ENCODE results near the gene ASB5.

ASB5 gene

GRCh38 chr4:176266026-176266425 is 3.0 kb downstream of the ASB5 start:
- no peak for DNase-seq (ENCODE audit: low spot score)
- TF ChIP-seq CTCF (IDR thresholded peaks at IDR 0.05; ENCODE audit: extremely low read depth, missing control alignments): no peak

- no peak for TF ChIP-seq CTCF (IDR thresholded peaks at IDR 0.05; ENCODE audit: extremely low read depth, missing control alignments)
- no peak for DNase-seq (ENCODE audit: low spot score)
These were observed 6.8 kb downstream of the ASB5 start for GRCh38 chr4:176262243-176262642.

DNA sequence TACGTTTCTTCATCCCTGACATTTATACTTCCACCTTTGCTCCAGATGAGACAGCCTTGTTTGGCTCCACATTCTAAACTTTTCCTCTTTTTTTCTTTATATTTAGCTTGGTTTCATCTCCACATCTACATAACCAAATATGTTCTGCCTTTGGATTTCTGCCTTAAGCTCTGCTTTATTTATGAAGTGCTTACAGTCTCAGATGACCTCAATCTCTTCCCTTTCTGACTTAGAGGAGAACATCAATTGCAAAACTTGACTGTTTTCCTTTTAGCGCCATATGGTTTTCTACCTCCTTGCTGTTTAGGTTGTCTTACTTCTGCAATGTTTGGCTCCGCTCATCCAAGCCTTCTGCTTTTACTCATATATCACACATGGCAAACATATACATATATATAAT is 7.5 kb downstream of the ASB5 start:
- DNase-seq (ENCODE audit: low spot score): no peak
- TF ChIP-seq CTCF (IDR thresholded peaks at IDR 0.05; ENCODE audit: extremely low read depth, missing control alignments): no peak

DNA sequence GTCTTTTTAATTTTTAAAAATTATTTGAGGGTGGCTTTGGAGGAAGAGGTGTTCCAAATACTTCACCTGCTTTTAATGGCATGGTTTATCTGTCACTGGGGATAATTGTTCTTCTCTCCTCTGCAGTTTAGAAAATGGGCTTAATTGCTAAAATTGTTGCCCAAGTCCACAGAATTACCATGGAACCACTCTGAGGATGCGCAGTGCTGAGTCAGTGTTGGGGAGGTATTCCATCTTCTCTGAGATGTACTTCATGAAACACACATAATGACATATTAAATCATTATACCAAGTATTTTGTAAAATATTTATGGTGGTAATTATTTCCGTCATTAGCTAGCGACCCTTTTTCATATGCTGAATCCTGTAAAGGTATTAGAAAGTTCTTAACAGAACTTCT is 8.0 kb downstream of the ASB5 start:
- DNase-seq (ENCODE audit: low spot score): no peak
- no peak for TF ChIP-seq CTCF (IDR thresholded peaks at IDR 0.05; ENCODE audit: extremely low read depth, missing control alignments)

DNA sequence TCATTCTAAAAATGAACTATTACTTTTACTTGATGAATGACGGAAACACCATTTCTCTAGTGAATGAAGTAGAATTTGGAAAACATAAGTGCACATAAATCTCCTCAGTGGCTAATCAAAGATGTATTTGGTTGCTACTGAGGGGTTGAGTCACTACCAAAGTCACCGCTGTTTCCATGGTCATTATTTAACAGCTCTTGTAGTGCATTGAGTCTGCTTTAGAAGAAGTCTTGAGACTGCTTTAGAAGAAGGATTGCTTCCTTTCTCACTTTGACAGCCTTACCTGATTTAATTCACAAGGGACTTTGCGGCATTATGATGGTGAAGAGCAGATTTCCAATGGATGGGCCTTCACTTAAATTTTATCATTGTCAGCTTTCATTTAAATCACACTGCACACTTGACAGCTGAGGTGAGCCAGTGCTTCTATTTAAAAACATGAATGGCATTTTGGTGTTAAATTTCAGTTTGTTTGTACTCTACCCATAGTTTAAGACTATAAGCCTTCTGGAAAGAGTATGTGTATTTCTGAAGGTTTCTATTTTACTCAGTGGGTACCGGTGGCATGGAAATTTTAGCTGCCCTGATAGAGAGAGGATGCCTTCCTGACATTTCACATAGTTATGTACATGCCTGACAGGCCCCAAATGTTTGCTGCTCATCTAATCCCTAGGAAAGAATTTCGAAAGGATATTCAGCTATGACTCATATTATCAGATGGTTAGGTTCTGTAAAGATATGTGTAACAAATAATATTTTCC is 9.5 kb downstream of the ASB5 start:
- DNase-seq (ENCODE audit: low spot score): no peak

DNA sequence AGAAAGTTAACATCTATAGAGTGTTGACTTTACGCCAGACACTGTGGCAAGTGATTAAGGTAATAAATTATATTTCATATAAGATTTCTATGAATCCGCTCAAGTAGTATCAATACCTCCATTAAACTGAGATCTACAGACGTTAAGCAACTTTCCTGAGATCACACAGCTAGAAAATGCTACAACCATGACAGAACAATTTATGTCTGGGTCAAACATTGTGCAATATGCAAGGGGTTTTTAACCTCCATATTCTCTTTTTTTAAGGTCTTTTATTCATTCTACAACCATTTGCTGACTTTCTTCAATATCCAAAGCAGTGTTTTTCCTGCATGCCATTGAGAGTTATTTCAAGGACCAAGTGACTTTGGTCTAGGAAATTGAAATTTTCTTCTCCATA is 10.9 kb downstream of the ASB5 start:
- no peak for DNase-seq (ENCODE audit: low spot score)
- no peak for TF ChIP-seq CTCF (IDR thresholded peaks at IDR 0.05; ENCODE audit: extremely low read depth, missing control alignments)

More for the DNA sequence above, 9.5 kb downstream of the ASB5 start:
- no peak for TF ChIP-seq CTCF (IDR thresholded peaks at IDR 0.05; ENCODE audit: extremely low read depth, missing control alignments)

DNA sequence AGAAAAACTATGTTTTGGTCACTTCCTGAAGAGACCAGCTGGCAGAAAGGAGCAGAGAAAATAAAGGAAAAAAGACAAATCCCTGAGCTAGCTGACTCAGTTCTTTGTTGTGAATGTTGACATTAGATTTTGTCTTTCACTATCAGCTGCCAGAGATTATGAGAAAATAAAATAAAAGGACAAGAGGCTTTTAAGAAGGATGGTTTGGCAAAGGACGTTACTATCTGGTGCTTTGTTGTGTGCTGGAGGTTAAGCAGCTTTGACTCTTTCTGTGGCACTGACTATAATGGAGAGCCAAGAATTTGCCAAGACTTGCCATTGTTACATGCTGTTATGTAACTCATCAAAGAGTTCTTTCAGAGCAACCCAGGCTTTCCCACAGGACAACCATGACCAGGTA is 12.1 kb downstream of the ASB5 start:
- TF ChIP-seq CTCF (IDR thresholded peaks at IDR 0.05; ENCODE audit: extremely low read depth, missing control alignments): no peak
- DNase-seq (ENCODE audit: low spot score): no peak

All from GM20000 (cell line).